Colon (tissue), 2 donors: ENCODE results near the gene P2RX6.
"Not testable (repeated sequence)": the region's sequence is repeated elsewhere in the genome, so short reads cannot be mapped to it uniquely, and the experiment has no call there.

Source experiments
- FAIRE-seq: peaks from 2 replicates; lab custom pipeline; 2012; peaks lifted over from hg19 to GRCh38; lab: Jason Lieb, UNC
- donor health status: control.
- donor health status: control.

The P2RX6 gene

DNA sequence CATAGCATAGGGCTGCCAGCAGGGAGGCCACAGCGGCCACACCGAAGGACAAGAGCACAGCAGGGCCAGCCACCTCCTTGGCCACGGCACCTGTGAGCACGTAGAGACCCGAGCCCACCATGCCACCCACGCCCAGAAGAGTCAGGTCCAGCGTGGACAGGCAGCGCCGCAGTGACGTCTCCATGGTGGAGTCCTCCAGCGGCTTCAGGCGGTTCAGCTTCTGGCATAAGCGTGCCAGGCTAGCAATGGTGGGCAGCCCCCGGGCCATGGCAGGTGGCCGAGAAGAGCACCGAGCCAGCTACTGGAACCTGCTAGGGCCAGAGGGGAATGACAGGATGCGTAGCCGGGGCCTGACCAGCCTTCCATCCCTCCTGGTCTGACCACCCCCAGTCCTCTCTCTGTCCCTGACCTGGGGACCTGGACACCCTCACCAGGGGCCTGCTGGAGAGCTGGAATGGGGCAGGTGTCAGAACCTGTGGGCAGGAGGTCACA lies 16.6 kb downstream of the P2RX6 start:
- no peak for FAIRE-seq

DNA sequence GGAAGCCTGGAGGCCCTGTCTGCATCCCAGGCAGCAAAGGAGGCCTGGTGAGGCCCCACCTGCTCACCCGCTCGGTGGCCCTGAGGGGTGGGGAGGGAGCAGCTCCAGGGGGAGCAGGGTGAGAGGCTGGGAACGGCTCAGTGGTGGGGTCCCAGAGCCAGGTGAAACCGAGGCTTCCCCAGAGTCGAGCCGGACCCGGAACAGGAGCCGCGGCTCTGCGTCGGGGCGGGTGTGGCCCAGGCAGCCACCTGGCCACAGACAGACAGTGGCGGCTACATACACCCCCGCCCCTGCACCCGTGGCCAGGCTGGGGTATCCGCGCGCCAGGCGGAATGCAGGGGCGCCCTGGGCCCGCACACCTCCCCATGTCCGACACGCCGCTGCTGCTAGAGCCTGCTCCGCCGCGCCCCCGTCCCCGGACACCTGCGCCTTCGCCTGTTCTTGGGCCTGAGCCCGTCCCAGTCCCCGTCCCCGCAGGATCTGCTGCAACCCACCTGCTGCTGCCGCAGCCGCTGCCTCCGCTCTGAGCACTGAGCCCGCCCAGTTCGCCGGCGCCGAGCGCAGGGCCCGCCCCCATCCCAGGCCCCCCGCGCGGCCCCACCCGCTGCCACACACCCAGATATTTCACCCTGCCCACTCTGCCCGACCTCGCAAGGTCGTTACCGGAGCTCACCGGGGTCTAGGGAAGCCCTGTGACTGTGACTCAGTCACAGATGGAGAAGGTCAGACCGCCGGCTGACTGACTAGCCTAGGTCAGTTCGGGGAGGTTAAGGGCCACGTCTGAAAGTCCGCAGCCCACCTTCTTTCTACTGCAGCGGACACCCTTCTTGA lies 17.3 kb downstream of the P2RX6 start, which contains the start of gene SLC7A4:
SLC7A4 (minus strand) TSS at position 525 of the 831 bp plus-strand sequence. CDS start 749 bp downstream, outside the sequence.
- no peak for FAIRE-seq

DNA sequence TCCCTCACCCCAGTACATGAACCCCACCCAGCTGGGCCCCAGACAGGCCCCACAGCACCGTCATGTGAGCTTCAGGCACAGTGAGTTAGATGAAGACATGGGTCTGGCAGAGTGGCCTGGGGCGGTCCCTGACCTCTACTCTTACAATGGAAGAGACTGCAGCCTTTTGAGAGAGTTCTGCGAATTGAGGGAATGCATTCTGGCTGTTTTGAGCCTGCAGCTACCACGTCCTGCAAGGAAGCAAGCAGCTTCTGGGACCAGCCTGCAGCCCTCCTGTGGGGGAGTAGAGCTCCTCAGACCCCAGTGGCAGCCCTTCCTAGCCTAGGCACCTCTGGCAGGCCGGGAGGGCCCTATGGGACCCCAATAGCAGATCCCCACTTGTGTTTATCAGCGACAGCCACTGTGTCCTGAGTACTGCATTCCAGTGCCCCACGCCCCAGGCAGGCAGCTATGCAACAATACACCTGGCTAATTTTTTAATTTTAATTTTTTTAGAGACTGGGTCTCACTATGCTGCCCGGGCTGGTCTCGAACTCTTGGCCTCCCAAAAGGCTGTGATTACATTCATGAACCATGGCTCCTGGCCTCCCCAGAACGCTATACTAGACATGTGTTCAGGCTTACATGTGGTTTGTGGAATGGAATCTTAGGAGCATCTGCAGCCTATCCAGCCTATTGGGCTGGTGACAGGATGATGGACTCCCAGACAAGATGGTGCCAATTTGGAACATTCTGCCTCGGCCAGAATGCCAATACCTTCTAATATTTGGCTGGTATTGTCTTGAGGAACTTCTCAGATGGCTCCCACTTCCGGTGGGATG lies 18.1 kb downstream of the P2RX6 start:
- FAIRE-seq = no peak

DNA sequence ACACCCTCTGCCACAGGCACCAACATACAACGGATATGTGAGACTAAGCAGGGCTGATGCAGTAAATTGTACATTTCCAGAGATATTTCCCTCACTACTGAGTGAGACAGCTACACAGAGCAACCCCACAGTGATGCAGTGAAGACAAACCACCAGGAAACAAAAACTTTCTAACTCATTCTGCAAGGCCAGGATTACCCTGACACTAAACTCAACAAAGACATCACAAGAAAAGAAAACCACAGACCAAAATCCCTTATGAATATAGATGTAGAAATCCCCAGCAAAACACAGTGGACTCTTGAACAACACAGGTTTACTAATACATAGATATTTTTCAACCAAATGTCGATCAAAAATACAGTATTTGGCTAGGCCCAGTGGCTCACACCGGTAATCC lies 18.9 kb downstream of the P2RX6 start:
- no peak for FAIRE-seq

DNA sequence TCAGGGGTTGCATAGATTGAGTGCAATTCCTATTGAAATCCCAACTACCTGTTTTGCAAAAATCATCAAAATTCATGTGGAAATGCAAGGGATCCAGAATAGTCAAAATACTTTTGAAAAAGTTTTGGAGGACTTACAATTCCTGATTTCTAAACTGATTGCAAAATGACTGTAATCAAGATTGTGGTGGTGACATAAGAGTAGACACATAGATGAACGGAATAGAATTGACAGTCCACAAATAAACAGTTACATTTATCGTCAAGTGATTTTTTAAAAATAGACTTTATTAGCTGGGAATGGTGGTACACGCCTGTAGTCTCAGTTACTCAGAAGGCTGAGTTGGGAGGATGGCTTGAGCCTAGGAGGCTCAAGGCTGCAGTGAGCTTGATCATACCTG lies 20.0 kb downstream of the P2RX6 start:
- no peak for FAIRE-seq

DNA sequence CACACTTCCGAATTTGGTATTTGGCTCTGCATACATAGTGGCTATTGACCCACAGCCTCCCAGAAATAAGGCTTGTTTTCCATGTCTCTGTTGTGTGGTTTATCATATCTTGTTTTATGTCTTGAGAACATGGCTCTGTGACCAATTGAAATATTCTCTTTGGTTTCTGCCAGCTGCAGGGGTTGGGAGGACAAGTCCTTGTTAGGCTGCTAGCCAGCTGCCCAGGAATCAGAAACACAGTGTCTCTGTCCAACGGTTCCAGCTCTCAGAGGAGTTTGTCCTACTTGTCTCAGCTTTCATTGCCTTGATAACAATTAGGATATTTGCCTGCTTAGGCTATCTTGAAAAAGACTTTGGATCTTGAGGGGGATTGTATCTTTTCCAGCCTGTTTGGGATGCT lies 23.4 kb downstream of the P2RX6 start:
- FAIRE-seq = no peak

DNA sequence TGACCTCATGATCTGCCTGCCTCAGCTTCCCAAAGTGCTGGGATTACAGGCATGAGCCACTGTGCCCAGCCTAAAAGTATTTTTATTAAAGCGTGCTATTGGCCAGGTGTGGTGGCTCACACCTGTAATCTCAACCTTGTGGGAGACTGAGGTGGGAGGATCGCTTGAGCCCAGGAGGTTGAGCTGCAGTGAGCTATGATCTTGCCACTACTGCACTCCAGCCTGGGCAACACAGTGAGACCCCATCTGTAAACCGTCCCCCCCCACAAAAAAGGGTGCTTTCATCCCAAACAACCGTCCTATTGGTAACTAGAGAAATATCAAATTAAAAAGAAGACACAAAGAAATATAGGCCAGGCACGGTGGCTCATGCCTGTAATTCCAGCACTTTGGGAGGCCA lies 24.2 kb downstream of the P2RX6 start:
- FAIRE-seq = not testable (repeated sequence)

DNA sequence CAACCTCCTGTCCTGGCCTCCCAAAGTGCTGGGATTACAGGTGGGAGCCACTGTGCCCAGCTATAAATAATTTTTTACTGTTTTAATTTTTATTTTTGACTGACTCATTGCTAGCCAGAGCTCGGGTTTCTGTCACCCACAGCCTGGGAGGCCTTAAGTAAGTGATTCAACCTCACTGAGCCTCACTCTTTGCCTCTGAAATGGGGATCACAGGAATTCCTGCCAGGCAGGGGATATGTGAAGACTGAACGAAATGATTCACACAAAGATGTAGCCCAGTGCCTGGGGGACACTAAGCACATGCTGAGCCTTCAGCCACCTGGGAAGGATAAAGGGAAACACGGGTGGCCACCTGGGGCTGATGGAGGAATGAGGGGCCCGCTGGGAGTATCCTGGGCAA lies 27.0 kb downstream of the P2RX6 start:
- no peak for FAIRE-seq

DNA sequence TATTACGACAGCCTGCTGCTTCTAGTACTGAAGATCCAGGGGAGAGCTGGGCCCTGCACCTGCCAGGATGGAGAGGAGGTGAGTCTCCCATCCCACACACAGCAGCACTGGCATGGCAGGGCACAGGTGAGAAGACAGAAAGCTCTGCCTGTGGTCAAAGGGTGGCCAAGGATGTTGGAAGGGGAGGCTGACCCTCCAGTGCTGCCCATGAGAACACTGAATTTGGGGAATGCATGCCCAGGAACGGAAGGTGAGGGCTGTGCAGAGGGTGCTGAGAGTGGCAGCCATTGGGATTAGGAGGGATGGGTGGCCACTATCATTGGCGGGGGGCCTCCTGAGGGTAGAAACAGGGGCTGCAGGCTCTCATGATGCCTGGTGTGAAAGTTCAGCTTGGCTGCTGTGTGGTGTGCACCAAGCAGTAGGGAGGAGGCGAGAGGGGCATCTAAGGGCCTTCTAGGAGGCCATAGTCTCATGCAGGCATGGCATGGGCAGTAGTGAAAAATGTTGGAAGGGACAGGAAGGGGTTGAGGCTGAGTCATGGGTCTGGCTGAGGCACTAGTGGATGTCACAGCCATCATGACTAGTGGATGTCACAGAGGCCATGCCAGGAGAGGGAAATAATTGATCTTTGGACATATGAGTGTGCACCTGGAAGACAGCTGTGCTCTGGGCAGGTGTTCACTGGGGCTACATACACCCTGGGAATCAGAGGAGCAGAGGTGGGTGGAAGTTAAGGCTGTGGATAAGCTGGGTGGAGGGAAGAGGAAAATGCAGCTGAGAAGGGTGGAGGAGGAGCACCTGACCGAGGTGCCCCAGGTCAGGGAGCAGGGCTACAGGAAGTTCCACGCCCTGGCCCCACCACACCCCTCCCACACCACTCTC lies 28.3 kb downstream of the P2RX6 start:
- no peak for FAIRE-seq

DNA sequence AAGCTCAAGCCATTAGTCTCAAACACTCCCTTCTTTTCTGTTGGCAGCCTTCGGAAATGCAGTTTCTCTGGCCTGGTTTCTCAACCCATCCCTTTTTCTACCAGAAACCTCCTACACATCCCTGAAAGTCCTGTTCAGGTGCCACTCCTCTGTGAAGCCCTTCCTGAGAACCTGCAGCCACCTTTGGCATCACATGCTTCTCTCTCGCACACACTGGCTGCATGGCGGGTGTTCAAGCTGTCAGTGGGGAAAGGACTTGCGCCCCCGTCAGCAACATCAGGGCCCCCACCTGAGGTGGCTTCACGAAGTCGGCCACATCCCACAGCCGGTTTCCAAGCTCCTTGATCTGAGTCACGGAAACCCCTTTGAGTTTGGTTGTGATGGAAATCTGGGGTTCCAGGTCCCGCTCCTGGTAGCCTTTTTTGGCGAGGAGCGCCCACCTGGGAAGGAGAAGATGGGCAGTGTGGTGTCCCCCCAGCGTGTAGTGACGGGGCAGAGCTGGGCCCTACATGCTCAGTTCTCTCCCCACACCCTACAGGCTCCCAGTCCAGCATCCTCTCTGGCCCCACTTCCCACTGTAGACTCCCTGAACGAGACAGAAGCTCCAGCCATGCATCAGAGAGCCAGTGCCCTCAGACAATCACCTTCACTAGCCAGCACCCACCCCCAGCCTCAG lies 29.0 kb downstream of the P2RX6 start:
- FAIRE-seq = no peak

DNA sequence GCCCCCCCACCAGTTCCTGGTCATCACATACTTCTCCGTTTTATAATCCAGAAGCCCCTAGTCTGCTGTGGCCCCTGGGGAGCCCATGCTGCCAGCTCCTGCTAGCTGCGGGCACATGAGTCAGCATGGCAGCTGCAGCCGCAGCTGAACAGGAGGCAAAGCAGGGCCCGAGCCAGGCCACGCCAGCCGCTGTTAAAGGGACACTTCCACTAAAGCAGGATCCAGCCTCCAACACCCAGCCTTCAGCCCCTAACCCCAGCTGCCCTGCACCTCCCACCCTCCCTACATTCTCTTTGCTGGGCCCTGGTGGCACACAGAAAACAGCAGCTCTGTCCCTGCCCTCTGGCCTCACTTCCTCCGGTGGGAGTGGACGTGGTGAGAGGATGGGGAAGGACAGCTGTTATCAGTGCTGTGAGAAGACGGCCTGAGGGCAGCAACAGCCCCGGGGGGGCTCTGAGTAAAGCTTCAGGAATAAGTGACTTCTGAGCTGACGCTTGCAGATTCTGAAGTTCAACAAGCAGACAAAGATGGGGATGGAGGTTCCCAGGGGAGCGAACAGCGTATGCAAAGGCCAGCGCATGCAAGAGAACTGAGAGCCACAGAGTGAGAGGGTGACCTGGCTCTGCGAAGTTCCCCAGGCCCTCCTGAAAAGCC lies 30.1 kb downstream of the P2RX6 start:
- no peak for FAIRE-seq

DNA sequence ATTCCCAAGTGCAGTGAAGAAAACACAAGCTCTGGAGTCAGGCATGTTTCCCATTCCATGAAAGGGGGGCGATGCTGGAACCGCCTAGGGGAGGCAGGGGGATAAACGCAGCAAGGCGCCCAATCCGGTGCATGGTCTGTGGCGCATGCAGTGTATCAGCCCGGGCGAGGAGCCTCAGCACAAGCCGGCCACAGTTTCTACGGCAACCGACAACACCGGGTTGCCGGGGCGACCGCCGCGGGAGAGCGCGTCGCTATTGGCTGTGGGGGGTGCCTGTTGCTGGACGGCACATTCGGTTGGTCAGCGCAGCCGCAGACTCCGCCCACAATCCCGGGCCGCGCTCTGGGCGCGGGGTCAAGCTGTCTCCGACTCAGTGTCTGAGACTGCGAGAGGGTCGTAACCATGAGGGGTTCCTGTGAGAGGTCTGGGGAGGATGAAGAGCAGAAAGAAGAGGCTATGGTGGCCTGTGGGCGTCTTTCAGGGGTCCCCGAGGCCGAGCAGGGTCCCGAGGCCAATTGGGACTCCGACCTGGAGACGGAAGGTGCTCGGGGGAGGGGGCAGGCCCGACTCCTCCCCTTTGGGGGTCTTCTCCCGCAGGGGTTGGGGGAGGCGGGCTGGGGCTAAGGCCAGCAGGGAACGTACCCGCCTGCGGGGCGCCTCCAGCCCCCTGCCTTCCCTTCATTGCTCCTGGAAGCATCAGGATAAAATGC lies 30.8 kb downstream of the P2RX6 start, which contains the start of gene LRRC74B:
LRRC74B (plus strand) TSS at position 362 of the 710 bp plus-strand sequence; CDS start at position 403, 41 bp downstream.
- FAIRE-seq = no peak

DNA sequence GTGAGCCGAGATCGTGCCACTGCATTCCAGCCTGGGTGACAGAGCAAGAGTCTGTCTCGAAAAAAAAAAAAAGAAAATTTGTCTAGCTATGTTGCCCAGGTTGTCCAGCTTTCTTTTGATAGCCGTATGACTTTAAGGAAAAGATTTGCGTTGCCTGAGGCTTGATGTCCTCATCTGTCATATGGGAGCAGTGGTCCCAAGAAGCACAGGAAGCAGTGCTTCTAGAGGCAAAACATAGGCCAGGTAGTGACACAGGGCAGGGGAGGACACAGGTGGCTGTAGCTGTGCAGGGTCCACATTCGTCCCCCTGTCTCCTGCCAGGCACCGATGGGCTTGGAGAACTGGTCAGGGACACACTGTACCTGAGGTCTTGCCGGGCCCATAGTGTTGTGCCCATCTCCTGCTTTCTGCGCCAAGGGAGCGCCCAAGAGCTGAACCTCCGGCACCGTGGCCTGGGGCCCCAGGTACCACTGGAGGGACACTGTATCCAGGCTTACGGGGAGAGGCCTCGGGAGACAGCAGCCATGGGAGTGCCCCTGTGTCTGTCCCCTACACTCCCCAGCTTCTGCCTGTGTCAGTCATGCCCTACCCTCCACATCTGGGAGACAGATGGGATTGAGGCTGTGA lies 32.2 kb downstream of the P2RX6 start:
- FAIRE-seq = no peak

DNA sequence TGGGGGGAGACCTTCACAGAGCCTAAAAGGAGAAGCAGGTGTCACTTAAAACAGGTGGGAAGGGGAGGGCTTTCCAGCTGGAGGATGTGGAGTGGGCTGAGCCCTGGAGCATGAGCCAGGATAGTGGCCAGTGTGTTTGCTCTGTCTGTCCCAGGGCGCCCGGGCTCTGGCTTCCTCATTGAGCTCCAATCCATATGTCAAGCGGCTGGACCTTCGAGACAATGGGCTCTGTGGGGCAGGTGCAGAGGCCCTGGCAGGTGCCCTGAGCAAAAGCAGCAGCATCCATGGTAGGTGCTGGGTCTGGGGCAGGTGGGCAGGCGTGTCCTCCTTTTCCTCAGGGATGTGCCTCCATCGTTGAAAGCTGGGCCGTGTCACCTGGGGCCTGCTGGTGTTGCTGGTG lies 32.8 kb downstream of the P2RX6 start:
- no peak for FAIRE-seq

DNA sequence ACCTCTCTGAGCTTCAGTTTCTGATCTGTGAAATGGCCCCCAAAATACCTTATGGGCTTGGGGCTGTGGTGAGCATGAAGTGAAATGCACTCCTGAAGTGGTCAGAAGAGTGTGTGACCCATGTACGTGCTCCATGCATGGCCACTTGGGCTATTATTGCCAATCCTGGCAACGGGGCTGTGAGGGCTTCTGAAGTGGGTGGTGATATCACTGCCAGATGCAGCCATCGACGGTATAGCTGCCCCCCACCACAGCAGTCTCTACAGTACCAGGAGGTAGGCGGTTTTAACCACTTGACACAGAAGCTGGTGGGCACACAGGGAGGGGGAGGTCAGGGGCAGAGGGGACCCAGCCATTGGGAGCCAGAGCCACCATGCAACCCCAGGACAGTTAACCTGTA lies 33.5 kb downstream of the P2RX6 start:
- not testable (repeated sequence) for FAIRE-seq

DNA sequence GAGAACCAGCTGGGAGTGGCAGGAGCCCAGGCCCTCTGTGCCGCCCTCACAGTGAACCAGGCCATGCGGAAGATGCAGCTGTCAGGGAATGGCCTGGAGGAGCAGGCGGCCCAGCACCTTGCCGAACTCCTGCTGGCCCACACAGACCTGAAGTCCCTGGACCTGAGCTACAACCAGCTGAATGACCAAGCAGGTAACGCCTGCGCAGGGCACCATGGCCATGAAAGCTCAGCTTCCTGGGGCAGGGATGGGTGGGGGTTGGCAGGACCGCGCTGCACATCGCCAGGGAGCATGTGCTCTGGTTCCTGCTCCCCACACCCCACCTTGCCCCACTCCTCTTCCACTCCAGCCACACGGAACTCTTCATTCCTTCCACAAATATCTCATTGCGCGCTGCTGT lies 34.0 kb downstream of the P2RX6 start:
- FAIRE-seq = not testable (repeated sequence)

DNA sequence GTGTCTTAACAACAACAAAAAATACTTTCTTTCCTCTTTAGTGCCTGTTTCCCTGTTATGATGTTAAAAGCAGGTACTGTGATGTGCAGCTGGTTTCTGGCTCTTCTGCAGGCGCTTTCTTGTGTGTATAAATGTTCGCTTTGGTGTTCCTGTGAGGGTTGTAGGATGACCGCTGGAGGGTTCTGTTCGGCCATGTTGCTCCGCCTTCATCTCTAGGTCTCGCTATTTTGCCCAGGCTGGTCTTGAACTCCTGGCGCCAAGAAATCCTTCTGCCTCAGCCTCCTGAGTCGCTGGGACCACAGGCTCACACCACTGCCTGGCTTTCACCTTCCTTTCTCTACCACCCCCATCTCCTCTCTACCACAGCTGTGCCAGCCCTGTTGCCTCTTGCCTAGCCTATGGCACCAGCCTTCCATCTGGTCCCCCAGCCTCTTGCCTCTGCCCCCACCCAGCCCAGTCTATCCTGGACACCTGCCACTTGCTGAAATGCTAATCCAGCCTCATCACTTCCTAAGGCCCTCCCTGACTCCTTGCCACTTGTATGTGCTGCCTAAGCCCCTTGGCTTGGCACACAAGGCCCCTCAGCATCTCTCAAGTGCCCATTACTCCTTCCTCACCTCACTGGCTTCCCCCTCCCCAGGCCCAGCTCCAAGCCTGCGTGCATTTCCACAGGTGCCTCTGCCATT lies 36.3 kb downstream of the P2RX6 start:
- FAIRE-seq = no peak

DNA sequence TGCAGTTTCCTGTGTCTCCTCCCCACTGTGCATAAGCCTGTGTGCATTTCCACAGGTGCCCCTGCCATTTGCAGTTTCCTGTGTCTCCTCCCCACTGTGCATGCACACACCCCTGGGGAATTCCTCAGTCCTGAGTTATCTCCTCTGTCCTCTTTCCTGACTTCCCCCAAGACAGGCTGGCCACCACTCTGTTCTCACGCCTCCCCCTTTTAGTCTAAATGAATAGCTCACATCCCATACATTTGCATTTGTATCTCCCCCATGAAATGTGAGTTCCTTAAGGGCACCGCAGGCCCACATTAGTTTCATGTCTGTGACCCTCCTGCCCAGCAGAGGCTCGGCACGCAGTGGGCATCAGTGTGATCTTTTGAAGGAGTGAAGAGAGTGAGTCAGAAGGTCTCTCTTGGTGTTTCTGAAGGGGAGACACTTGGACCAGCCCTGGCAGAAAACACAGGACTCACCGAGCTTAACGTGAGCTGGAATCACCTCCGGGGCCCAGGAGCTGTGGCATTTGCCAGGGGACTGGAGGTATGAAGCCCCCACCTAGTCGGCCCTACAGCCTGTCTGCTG lies 37.0 kb downstream of the P2RX6 start:
- FAIRE-seq = no peak
